ENCODE data around the gene EVA1A.

DNA sequence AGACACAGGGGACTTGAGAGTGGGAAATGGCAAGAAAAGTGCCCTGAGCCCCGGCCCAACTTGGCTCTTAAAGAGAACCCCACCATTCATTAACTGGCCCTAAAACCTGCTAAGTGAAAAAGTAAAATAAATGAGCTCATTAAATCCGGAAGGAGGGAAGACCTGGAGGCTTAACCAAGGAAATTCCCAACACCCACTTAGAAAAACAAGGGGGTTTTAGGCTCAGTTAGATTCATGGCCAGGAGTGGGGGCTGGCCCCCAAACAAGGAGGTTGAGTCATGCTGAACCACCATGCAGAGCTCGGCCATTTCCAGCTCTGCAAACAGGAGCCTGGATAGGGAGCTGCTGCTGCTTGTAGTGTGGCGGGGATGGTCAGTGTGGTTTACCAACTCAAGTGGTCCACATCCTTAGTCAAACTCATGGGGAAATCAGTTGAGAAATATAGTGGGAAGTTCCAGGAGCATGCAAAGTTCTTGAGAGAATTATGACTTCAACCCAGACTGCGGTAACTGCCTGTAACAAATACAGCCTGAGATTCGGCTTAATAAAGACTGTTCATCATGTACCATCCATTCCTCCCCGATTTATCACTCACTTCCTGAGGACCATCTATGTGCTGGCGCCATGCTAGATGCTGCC lies 46.1 kb upstream of the EVA1A start:
- TF ChIP-seq, protein P1, sequence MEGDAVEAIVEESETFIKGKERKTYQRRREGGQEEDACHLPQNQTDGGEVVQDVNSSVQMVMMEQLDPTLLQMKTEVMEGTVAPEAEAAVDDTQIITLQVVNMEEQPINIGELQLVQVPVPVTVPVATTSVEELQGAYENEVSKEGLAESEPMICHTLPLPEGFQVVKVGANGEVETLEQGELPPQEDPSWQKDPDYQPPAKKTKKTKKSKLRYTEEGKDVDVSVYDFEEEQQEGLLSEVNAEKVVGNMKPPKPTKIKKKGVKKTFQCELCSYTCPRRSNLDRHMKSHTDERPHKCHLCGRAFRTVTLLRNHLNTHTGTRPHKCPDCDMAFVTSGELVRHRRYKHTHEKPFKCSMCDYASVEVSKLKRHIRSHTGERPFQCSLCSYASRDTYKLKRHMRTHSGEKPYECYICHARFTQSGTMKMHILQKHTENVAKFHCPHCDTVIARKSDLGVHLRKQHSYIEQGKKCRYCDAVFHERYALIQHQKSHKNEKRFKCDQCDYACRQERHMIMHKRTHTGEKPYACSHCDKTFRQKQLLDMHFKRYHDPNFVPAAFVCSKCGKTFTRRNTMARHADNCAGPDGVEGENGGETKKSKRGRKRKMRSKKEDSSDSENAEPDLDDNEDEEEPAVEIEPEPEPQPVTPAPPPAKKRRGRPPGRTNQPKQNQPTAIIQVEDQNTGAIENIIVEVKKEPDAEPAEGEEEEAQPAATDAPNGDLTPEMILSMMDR (IDR thresholded peaks at IDR 0.05) = no peak
- TF ChIP-seq POLR2A (IDR thresholded peaks at IDR 0.05) (no peak), POLR2AphosphoS5 (IDR thresholded peaks at IDR 0.05) (no peak)

Measured in transverse colon (tissue), 4 donors.